ENCODE results near the gene CAMTA1. TPM values are rescaled to one million over a fixed set of nuclear protein-coding genes. Genes with fewer than 3 reads are reported as not detected.

Gene CAMTA1
- total and polyA plus RNA-seq, 9 of the 15 experiments (the other 6 are each of a cell fraction or from before 2014, with no cell fraction given), result 43.9 to 161 (median 65.9) TPM

DNA sequence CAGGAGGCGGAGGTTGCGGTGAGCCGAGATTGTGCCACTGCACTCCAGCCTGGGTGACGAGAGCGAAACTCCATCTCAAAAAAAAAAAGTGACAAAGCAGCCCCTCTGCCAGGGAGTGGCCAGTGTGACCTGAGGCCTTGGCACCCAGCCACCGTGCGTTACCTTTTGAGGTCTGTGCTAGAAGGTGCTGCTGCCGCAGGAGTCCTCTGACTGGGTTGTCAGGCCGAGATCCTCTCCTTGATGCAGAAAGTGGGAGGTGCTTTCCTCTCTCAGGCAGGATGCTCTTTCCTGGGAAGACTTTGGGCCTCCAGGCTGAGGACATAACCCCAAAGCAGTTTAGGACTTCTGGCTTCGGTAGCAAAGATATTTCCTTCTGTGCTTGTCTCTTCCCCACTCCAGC, 705.3 kb downstream of the CAMTA1 start (continued):
- TF ChIP-seq, protein P1, sequence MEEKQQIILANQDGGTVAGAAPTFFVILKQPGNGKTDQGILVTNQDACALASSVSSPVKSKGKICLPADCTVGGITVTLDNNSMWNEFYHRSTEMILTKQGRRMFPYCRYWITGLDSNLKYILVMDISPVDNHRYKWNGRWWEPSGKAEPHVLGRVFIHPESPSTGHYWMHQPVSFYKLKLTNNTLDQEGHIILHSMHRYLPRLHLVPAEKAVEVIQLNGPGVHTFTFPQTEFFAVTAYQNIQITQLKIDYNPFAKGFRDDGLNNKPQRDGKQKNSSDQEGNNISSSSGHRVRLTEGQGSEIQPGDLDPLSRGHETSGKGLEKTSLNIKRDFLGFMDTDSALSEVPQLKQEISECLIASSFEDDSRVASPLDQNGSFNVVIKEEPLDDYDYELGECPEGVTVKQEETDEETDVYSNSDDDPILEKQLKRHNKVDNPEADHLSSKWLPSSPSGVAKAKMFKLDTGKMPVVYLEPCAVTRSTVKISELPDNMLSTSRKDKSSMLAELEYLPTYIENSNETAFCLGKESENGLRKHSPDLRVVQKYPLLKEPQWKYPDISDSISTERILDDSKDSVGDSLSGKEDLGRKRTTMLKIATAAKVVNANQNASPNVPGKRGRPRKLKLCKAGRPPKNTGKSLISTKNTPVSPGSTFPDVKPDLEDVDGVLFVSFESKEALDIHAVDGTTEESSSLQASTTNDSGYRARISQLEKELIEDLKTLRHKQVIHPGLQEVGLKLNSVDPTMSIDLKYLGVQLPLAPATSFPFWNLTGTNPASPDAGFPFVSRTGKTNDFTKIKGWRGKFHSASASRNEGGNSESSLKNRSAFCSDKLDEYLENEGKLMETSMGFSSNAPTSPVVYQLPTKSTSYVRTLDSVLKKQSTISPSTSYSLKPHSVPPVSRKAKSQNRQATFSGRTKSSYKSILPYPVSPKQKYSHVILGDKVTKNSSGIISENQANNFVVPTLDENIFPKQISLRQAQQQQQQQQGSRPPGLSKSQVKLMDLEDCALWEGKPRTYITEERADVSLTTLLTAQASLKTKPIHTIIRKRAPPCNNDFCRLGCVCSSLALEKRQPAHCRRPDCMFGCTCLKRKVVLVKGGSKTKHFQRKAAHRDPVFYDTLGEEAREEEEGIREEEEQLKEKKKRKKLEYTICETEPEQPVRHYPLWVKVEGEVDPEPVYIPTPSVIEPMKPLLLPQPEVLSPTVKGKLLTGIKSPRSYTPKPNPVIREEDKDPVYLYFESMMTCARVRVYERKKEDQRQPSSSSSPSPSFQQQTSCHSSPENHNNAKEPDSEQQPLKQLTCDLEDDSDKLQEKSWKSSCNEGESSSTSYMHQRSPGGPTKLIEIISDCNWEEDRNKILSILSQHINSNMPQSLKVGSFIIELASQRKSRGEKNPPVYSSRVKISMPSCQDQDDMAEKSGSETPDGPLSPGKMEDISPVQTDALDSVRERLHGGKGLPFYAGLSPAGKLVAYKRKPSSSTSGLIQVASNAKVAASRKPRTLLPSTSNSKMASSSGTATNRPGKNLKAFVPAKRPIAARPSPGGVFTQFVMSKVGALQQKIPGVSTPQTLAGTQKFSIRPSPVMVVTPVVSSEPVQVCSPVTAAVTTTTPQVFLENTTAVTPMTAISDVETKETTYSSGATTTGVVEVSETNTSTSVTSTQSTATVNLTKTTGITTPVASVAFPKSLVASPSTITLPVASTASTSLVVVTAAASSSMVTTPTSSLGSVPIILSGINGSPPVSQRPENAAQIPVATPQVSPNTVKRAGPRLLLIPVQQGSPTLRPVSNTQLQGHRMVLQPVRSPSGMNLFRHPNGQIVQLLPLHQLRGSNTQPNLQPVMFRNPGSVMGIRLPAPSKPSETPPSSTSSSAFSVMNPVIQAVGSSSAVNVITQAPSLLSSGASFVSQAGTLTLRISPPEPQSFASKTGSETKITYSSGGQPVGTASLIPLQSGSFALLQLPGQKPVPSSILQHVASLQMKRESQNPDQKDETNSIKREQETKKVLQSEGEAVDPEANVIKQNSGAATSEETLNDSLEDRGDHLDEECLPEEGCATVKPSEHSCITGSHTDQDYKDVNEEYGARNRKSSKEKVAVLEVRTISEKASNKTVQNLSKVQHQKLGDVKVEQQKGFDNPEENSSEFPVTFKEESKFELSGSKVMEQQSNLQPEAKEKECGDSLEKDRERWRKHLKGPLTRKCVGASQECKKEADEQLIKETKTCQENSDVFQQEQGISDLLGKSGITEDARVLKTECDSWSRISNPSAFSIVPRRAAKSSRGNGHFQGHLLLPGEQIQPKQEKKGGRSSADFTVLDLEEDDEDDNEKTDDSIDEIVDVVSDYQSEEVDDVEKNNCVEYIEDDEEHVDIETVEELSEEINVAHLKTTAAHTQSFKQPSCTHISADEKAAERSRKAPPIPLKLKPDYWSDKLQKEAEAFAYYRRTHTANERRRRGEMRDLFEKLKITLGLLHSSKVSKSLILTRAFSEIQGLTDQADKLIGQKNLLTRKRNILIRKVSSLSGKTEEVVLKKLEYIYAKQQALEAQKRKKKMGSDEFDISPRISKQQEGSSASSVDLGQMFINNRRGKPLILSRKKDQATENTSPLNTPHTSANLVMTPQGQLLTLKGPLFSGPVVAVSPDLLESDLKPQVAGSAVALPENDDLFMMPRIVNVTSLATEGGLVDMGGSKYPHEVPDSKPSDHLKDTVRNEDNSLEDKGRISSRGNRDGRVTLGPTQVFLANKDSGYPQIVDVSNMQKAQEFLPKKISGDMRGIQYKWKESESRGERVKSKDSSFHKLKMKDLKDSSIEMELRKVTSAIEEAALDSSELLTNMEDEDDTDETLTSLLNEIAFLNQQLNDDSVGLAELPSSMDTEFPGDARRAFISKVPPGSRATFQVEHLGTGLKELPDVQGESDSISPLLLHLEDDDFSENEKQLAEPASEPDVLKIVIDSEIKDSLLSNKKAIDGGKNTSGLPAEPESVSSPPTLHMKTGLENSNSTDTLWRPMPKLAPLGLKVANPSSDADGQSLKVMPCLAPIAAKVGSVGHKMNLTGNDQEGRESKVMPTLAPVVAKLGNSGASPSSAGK (IDR thresholded peaks at IDR 0.05), result no peak
- TF ChIP-seq, protein P2, sequence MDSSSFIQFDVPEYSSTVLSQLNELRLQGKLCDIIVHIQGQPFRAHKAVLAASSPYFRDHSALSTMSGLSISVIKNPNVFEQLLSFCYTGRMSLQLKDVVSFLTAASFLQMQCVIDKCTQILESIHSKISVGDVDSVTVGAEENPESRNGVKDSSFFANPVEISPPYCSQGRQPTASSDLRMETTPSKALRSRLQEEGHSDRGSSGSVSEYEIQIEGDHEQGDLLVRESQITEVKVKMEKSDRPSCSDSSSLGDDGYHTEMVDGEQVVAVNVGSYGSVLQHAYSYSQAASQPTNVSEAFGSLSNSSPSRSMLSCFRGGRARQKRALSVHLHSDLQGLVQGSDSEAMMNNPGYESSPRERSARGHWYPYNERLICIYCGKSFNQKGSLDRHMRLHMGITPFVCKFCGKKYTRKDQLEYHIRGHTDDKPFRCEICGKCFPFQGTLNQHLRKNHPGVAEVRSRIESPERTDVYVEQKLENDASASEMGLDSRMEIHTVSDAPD (CRISPR knock-in tag; IDR thresholded peaks at IDR 0.05), result no peak
- TF ChIP-seq, protein P3, sequence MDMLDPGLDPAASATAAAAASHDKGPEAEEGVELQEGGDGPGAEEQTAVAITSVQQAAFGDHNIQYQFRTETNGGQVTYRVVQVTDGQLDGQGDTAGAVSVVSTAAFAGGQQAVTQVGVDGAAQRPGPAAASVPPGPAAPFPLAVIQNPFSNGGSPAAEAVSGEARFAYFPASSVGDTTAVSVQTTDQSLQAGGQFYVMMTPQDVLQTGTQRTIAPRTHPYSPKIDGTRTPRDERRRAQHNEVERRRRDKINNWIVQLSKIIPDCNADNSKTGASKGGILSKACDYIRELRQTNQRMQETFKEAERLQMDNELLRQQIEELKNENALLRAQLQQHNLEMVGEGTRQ (CRISPR knock-in tag; IDR thresholded peaks at IDR 0.05), result no peak
- TF ChIP-seq RBBP5 (IDR thresholded peaks at IDR 0.05; ENCODE audit: borderline replicate concordance, insufficient read depth, low read length, poor library complexity, severe bottlenecking), result no peak
- no peak for TF ChIP-seq NCOR1 (IDR thresholded peaks at IDR 0.05)
- TF ChIP-seq, protein P4, sequence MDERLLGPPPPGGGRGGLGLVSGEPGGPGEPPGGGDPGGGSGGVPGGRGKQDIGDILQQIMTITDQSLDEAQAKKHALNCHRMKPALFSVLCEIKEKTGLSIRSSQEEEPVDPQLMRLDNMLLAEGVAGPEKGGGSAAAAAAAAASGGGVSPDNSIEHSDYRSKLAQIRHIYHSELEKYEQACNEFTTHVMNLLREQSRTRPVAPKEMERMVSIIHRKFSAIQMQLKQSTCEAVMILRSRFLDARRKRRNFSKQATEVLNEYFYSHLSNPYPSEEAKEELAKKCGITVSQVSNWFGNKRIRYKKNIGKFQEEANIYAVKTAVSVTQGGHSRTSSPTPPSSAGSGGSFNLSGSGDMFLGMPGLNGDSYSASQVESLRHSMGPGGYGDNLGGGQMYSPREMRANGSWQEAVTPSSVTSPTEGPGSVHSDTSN (CRISPR knock-in tag; IDR thresholded peaks at IDR 0.05; ENCODE audit: low read depth), result no peak
- TF ChIP-seq, protein P4 (tag; conservative IDR thresholded peaks at IDR 0.05; ENCODE audit: low read depth), result no peak
- TF ChIP-seq ZFX (CRISPR knock-in tag; IDR thresholded peaks at IDR 0.05), result no peak
- TF ChIP-seq, protein P5, sequence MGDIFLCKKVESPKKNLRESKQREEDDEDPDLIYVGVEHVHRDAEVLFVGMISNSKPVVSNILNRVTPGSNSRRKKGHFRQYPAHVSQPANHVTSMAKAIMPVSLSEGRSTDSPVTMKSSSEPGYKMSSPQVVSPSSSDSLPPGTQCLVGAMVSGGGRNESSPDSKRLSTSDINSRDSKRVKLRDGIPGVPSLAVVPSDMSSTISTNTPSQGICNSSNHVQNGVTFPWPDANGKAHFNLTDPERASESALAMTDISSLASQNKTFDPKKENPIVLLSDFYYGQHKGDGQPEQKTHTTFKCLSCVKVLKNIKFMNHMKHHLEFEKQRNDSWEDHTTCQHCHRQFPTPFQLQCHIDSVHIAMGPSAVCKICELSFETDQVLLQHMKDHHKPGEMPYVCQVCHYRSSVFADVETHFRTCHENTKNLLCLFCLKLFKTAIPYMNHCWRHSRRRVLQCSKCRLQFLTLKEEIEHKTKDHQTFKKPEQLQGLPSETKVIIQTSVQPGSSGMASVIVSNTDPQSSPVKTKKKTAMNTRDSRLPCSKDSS (IDR thresholded peaks at IDR 0.05; ENCODE audit: low read depth, partially characterized antibody), result no peak
